ENCODE measurements around the gene HAND2. TPM values are rescaled to one million over a fixed set of nuclear protein-coding genes. Genes with fewer than 3 reads are reported as not detected.

HAND2 gene
- total and polyA plus RNA-seq, 2 of the 8 experiments (the other 6 are each of a cell fraction or from before 2014, with no cell fraction given): 0.05 TPM; not detected in 1

- TF ChIP-seq SAP30 (IDR thresholded peaks at IDR 0.05; ENCODE audit: insufficient read depth, insufficient replicate concordance, low read length): no peak
- TF ChIP-seq NANOG (IDR thresholded peaks at IDR 0.05; ENCODE audit: insufficient read depth, low read depth, low read length, poor library complexity, severe bottlenecking): no peak
- TF ChIP-seq, protein P1, sequence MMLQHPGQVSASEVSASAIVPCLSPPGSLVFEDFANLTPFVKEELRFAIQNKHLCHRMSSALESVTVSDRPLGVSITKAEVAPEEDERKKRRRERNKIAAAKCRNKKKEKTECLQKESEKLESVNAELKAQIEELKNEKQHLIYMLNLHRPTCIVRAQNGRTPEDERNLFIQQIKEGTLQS (IDR thresholded peaks at IDR 0.05; ENCODE audit: insufficient read depth, low read depth, low read length): no peak
- no peak for TF ChIP-seq POU5F1 (IDR thresholded peaks at IDR 0.05; ENCODE audit: low read depth, low read length)
- no peak for TF ChIP-seq SIRT6 (IDR thresholded peaks at IDR 0.05; ENCODE audit: low read length)
- TF ChIP-seq, protein P2, sequence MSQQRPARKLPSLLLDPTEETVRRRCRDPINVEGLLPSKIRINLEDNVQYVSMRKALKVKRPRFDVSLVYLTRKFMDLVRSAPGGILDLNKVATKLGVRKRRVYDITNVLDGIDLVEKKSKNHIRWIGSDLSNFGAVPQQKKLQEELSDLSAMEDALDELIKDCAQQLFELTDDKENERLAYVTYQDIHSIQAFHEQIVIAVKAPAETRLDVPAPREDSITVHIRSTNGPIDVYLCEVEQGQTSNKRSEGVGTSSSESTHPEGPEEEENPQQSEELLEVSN (IDR thresholded peaks at IDR 0.05): no peak
- no peak for TF ChIP-seq SIX5 (IDR thresholded peaks at IDR 0.05; ENCODE audit: low read depth, low read length)
- TF ChIP-seq GTF2F1 (IDR thresholded peaks at IDR 0.05; ENCODE audit: borderline replicate concordance, low read depth, low read length): no peak
- TF ChIP-seq SUZ12 (IDR thresholded peaks at IDR 0.05; ENCODE audit: low read length): no peak
- TF ChIP-seq EZH2 (IDR thresholded peaks at IDR 0.05; ENCODE audit: low read depth, low read length, severe bottlenecking): no peak
- no peak for TF ChIP-seq BRCA1 (IDR thresholded peaks at IDR 0.05; ENCODE audit: low read depth, low read length)
- TF ChIP-seq TCF12 (IDR thresholded peaks at IDR 0.05; ENCODE audit: low read depth, low read length): no peak
These were observed 13.2 kb upstream of the HAND2 start (continued) for GRCh38 chr4:173543266-173543665.
